Ovary (tissue), 9 donors: ENCODE results near the gene TMEM72. TPM values are rescaled to one million over a fixed set of nuclear protein-coding genes. Genes with fewer than 3 reads are reported as not detected.

Source experiments
- DNase-seq, 5 donors: peaks; one replicate each; pipeline ENCODE4 v3.0.0-alpha.2; 2019 to 2020
- H3K27ac ChIP-seq, 2 donors: fragments of 200-600 bp; one replicate each; pipeline versions ENCODE4 v1.5.1 to v1.8.0; 2019 to 2022
- H3K27me3 ChIP-seq: fragments of 200-600 bp; one replicate; pipeline ENCODE4 v1.8.0; 2022
- H3K36me3 ChIP-seq: fragments of 200-600 bp; sonication (generic); one replicate; pipeline ENCODE4 v1.5.1; 2019
- H3K4me1 ChIP-seq: one replicate; pipeline ENCODE4 v1.8.1; 2013; ENCODE audit warnings: mild to moderate bottlenecking, moderate library complexity; ENCODE audit not compliant: insufficient read depth
- H3K4me3 ChIP-seq: fragments of 200-600 bp; sonication (generic); one replicate; pipeline ENCODE4 v1.5.1; 2017
- H3K9me3 ChIP-seq, 2 donors: fragments of 200-600 bp in 1 of 2; sonication (generic) in 1 of 2; one replicate each; pipeline versions ENCODE4 v1.5.1 to v1.8.1; 2013 to 2019; ENCODE audit warnings: mild to moderate bottlenecking in 1 of 2, moderate library complexity in 1 of 2
- CTCF ChIP-seq, 3 donors: fragments of 450-650 bp in 2 of 3; fragments of 200-600 bp in 1 of 3; IDR thresholded peaks; one replicate each; pipeline versions ENCODE4 v1.5.1 to v1.8.0; 2016 to 2022; ENCODE audit warnings: antibody characterized with exemption in 3 of 3, mild to moderate bottlenecking in 1 of 3
- EP300 ChIP-seq: sonication (generic); formaldehyde crosslinking; IDR thresholded peaks from one replicate; pipeline ENCODE4 v1.6.1; 2017; ENCODE audit warnings: antibody characterized with exemption
- POLR2A ChIP-seq: fragments of 450-650 bp; IDR thresholded peaks from one replicate; pipeline ENCODE4 v1.6.1; 2017; ENCODE audit warnings: antibody characterized with exemption, mild to moderate bottlenecking, moderate library complexity
- WGBS, 3 donors: extraction: QIAGEN DNeasy Blood & Tissue Kit in 1 of 3; methylation state at CpG; one replicate each; pipeline versions ENCODE4 v1.1.5 to v1.1.7; 2013 to 2017; 5-methylcytosine and 5-hydroxymethylcytosine counted together
- intact Hi-C, 4 donors: fragments of 100-400 bp; cut with DNase I; formaldehyde crosslinking; loops; one replicate each; pipeline versions ENCODE4 v1.11.0 to v1.15.1; 2022 to 2023
- polyA plus RNA-seq, 2 donors: library from polyadenylated mRNA; stranded (reverse); fragments of 200-250 nt in 1 of 2; fragments of 350-450 nt in 1 of 2; fragmentation: Illumina TruSeq in 1 of 2; extraction: RNeasy Lipid Tissue Mini Kit (QIAGEN cat#74804) in 1 of 2; gene quantifications; one replicate each; pipeline ENCODE4 v1.2.3, GENCODE V29; 2013 to 2014
- total RNA-seq, 7 donors: library from RNA; depleted of rRNA in 2 of 7; stranded (reverse); fragments of >200 nt in 2 of 7; fragmentation: NEBNext Ultra II Directional in 3 of 7; extraction: Animal tissue kit (Norgen Biotek cat#: 25700) in 3 of 7; gene quantifications; one replicate each; pipeline versions ENCODE4 v1.1.0 to v1.2.4, GENCODE V29; 2016 to 2023
- donor health status: DM: no; HTN: no; CAD: no; lungs with moderate emphysema.
- donor health status: DM: no; HTN: no; CAD: no.
- donor health status: Bipolar disorder and iron deficiency.
- donor health status: DM: yes; HTN: yes; CAD: no.
- donor health status: DM: no; HTN: no; CAD: no.
- donor health status: DM: yes; HTN: yes; CAD: no.

Gene TMEM72
- total and polyA plus RNA-seq, 9 donors = 0.05 TPM; not detected in 8

- Histone ChIP-seq H3K27ac (no peak overlapping the region), H3K4me1 (no peaks in the 10 kb centered on the region), H3K9me3 (no peaks in the 10 kb centered on the region), H3K36me3 (no peaks in the 10 kb centered on the region), H3K27me3 (no peaks in the 10 kb centered on the region), H3K4me3 (no peak overlapping the region)
- WGBS, 3 donors = 96 to 100% (median 100%) methylated on average over 3 of the region's 3 CpGs
- intact Hi-C loops = no loop called here
- no peak for DNase-seq
- TF ChIP-seq CTCF (IDR thresholded peaks at IDR 0.05) (no peak), POLR2A (no peak), EP300 (no peak)
Observed at GRCh38 chr10:44921506-44921905, 10.4 kb downstream of the TMEM72 start.

GRCh38 chr10:44922021-44922420 is 10.9 kb downstream of the TMEM72 start:
- Histone ChIP-seq H3K36me3 (no peaks in the 10 kb centered on the region), H3K9me3 (no peaks in the 10 kb centered on the region), H3K4me1 (no peaks in the 10 kb centered on the region), H3K27ac (no peak overlapping the region), H3K27me3 (no peaks in the 10 kb centered on the region), H3K4me3 (no peak overlapping the region)
- no peak for DNase-seq
- TF ChIP-seq EP300 (no peak), POLR2A (no peak), CTCF (IDR thresholded peaks at IDR 0.05) (no peak)
- intact Hi-C loops = no loop called here
- WGBS, 3 donors = 94 to 98% (median 96%) methylated on average over 5 of the region's 5 CpGs

- H3K27ac ChIP-seq = no peak overlapping the region
- TF ChIP-seq EP300 (no peak), CTCF (IDR thresholded peaks at IDR 0.05) (no peak), POLR2A (no peak)
- 83 to 87% (median 86%) methylated on average over 7 of the region's 7 CpGs for WGBS, 3 donors
- no peak for DNase-seq
- H3K4me3 ChIP-seq = no peak overlapping the region
- no peaks in the 10 kb centered on the region for H3K36me3 ChIP-seq
- no peaks in the 10 kb centered on the region for H3K9me3 ChIP-seq
- intact Hi-C loops = no loop called here
- peaks cover 2% of the 10 kb centered on the region for H3K4me1 ChIP-seq
- no peaks in the 10 kb centered on the region for H3K27me3 ChIP-seq
Observed at GRCh38 chr10:44922796-44923545, 11.8 kb downstream of the TMEM72 start.

GRCh38 chr10:44923611-44924010 is 12.5 kb downstream of the TMEM72 start:
- H3K4me1 ChIP-seq = peaks cover 2% of the 10 kb centered on the region
- H3K9me3 ChIP-seq = no peaks in the 10 kb centered on the region
- no peak for DNase-seq
- 89 to 94% (median 93%) methylated on average over 3 of the region's 3 CpGs for WGBS, 3 donors
- intact Hi-C loops = no loop called here
- no peaks in the 10 kb centered on the region for H3K27me3 ChIP-seq
- no peak overlapping the region for H3K27ac ChIP-seq
- no peaks in the 10 kb centered on the region for H3K36me3 ChIP-seq
- TF ChIP-seq EP300 = no peak
- no peak for TF ChIP-seq CTCF (IDR thresholded peaks at IDR 0.05)
- TF ChIP-seq POLR2A = no peak
- no peak overlapping the region for H3K4me3 ChIP-seq
